Activated CD4-positive, alpha-beta T cell treated with anti-CD3 and anti-CD28 coated beads, Interleukin-10, Interleukin-2, amounts not matched to agents 100 ng/mL and 50 ng/mL, durations not matched to agents 16 hours and 8 hours (primary cell): Measurements from ENCODE around the gene FNDC8.
"Not testable (repeated sequence)": the region's sequence is repeated elsewhere in the genome, so short reads cannot be mapped to it uniquely, and the experiment has no call there.

Experiments used
- DNase-seq: peaks from one replicate; pipeline ENCODE4 v3.0.0-alpha.2; 2020

Gene FNDC8

GRCh38 chr17:35174835-35175334 lies 53.5 kb downstream of the FNDC8 start:
- DNase-seq, result no peak

- no peak for DNase-seq
These were observed 54.4 kb downstream of the FNDC8 start for GRCh38 chr17:35175638-35176415.

- no peak for DNase-seq
These were observed 55.5 kb downstream of the FNDC8 start for GRCh38 chr17:35176897-35177296.

- not testable (repeated sequence) for DNase-seq
These were observed 58.0 kb downstream of the FNDC8 start for GRCh38 chr17:35179379-35179778.
